H1 (cell line): ENCODE data around the gene TJP2.

Experiments
- CBX5 ChIP-seq: fragments of 300-800, 300-1000 bp; sonication (generic); IDR thresholded peaks from 2 replicates; pipeline ENCODE4 v1.7.1; 2016; ENCODE audit warnings: antibody characterized with exemption, low read length, low read depth
- CHD1 ChIP-seq: IDR thresholded peaks from 2 replicates; pipeline ENCODE4 v1.6.1; 2012; ENCODE audit warnings: low read depth, low read length, improper control_type of control experiment
- CHD2 ChIP-seq: IDR thresholded peaks from 2 replicates; pipeline ENCODE4 v1.6.1; 2012; ENCODE audit warnings: low read length, improper control_type of control experiment
- EZH2 ChIP-seq: fragments of 200-600 bp; sonication (generic); IDR thresholded peaks from 2 replicates; pipeline ENCODE4 v1.7.1; 2012; ENCODE audit warnings: low read depth, mild to moderate bottlenecking, moderate library complexity, low read length, inconsistent platforms; ENCODE audit not compliant: severe bottlenecking
- FOSL1 ChIP-seq: IDR thresholded peaks from 2 replicates; pipeline ENCODE4 v1.6.1; 2011; ENCODE audit warnings: mild to moderate bottlenecking, low read depth, low read length, moderate library complexity; ENCODE audit not compliant: insufficient read depth
- GTF2F1 ChIP-seq: IDR thresholded peaks from 2 replicates; pipeline ENCODE4 v1.6.1; 2012; ENCODE audit warnings: low read depth, low read length, improper control_type of control experiment, borderline replicate concordance
- JUN ChIP-seq: IDR thresholded peaks from 2 replicates; pipeline ENCODE4 v1.6.1; 2011; ENCODE audit warnings: low read depth, mild to moderate bottlenecking, improper control_type of control experiment, low read length
- POLR2AphosphoS5 ChIP-seq: IDR thresholded peaks from 2 replicates; pipeline ENCODE4 v1.6.1; 2011; ENCODE audit warnings: low read depth, low read length
- SP2 ChIP-seq: IDR thresholded peaks from 2 replicates; pipeline ENCODE4 v1.6.1; 2012; ENCODE audit warnings: mild to moderate bottlenecking, low read length, inconsistent platforms
- SP4 ChIP-seq: IDR thresholded peaks from 2 replicates; pipeline ENCODE4 v1.6.1; 2012; ENCODE audit warnings: low read length, inconsistent platforms
- TEAD4 ChIP-seq: IDR thresholded peaks from 2 replicates; pipeline ENCODE4 v1.6.1; 2012; ENCODE audit warnings: low read depth, low read length, inconsistent platforms, mixed read lengths
- TF ChIP-seq, protein P1 (sequence below), 3 experiments: IDR thresholded peaks; 1 replicate in 2 of 3; 2 replicates in 1 of 3; pipeline versions ENCODE4 v1.5.1 to v1.6.1; 2011; ENCODE audit warnings: low read length in 3 of 3, mild to moderate bottlenecking in 3 of 3, inconsistent platforms in 2 of 3, low read depth in 1 of 3, moderate library complexity in 1 of 3; ENCODE audit not compliant: insufficient read depth in 1 of 3; ENCODE audit errors: control extremely low read depth in 1 of 3

DNA sequence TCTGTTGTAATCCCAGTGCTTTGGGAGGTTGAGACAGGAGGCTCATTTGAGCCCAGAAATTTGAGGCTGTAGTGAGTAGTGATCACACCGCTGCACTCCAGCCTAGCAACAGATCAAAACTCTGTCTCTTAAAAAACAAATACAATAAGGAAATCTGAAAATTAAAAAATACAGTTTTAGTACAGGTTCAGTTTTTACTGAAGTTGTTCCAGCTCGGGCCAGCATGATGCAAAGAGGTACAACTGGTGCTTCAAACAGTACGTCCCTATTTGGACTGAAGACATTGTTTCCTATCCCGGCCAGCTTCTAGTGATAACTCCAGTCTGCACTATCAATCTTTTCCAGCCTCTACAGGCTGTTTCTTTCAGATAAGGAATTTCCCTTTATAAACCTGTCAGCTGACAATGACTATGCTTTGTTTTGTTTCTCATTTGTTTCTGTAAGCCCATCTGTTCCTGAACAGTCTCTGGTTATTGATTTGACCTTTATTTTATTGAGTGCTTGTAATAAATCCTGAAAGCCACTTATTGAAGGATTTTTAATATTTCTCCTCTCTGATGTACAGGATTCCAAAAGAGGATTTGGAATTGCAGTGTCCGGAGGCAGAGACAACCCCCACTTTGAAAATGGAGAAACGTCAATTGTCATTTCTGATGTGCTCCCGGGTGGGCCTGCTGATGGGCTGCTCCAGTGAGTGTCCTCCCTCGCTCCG is 41.9 kb downstream of the TJP2 start:
- no peak for TF ChIP-seq SP2
- TF ChIP-seq, protein P1, sequence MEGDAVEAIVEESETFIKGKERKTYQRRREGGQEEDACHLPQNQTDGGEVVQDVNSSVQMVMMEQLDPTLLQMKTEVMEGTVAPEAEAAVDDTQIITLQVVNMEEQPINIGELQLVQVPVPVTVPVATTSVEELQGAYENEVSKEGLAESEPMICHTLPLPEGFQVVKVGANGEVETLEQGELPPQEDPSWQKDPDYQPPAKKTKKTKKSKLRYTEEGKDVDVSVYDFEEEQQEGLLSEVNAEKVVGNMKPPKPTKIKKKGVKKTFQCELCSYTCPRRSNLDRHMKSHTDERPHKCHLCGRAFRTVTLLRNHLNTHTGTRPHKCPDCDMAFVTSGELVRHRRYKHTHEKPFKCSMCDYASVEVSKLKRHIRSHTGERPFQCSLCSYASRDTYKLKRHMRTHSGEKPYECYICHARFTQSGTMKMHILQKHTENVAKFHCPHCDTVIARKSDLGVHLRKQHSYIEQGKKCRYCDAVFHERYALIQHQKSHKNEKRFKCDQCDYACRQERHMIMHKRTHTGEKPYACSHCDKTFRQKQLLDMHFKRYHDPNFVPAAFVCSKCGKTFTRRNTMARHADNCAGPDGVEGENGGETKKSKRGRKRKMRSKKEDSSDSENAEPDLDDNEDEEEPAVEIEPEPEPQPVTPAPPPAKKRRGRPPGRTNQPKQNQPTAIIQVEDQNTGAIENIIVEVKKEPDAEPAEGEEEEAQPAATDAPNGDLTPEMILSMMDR (IDR thresholded peaks at IDR 0.05; ENCODE audit: control extremely low read depth in 1 of 3, insufficient read depth in 1 of 3, low read depth in 1 of 3, low read length in 3 of 3), result no peak
- no peak for TF ChIP-seq FOSL1
- TF ChIP-seq JUN, result no peak
- no peak for TF ChIP-seq CHD2
- no peak for TF ChIP-seq TEAD4
- no peak for TF ChIP-seq POLR2AphosphoS5
- no peak for TF ChIP-seq GTF2F1
- TF ChIP-seq CBX5, result no peak
- TF ChIP-seq CHD1, result no peak
- no peak for TF ChIP-seq EZH2
- no peak for TF ChIP-seq SP4
